Heart left ventricle (tissue), 16 donors: ENCODE data around the gene GPX2. TPM values are rescaled to one million over a fixed set of nuclear protein-coding genes. Genes with fewer than 3 reads are reported as not detected.

Experiments used
- ATAC-seq, 4 donors: fragments of 200-7000 bp; cut with Tn5 transposase; one replicate each; pipeline ENCODE4 v1.9.1; 2020 to 2022; ENCODE audit warnings: moderate library complexity in 4 of 4, mild to moderate bottlenecking in 3 of 4, moderate number of reproducible peaks in 1 of 4
- DNase-seq, 5 donors: peaks; one replicate each; pipeline ENCODE4 v3.0.0-alpha.2; 2020
- H3K27ac ChIP-seq, 12 donors: fragments of 200-600 bp; sonication (generic) in 4 of 12; one replicate each; pipeline versions ENCODE4 v1.5.0 to v1.8.0; 2016 to 2022; ENCODE audit warnings: mild to moderate bottlenecking in 2 of 12
- H3K27me3 ChIP-seq, 9 donors: fragments of 200-600 bp; sonication (generic) in 2 of 9; one replicate each; pipeline versions ENCODE4 v1.5.1 to v1.8.0; 2016 to 2022; ENCODE audit warnings: mild to moderate bottlenecking in 3 of 9
- H3K36me3 ChIP-seq, 9 donors: fragments of 200-600 bp; sonication (generic) in 2 of 9; one replicate each; pipeline versions ENCODE4 v1.5.0 to v1.8.0; 2018 to 2022; ENCODE audit warnings: mild to moderate bottlenecking in 2 of 9
- H3K4me1 ChIP-seq, 12 donors: fragments of 200-600 bp; sonication (generic) in 4 of 12; one replicate each; pipeline versions ENCODE4 v1.5.0 to v1.8.0; 2016 to 2022; ENCODE audit warnings: mild to moderate bottlenecking in 3 of 12
- H3K4me3 ChIP-seq, 12 donors: fragments of 200-600 bp; sonication (generic) in 4 of 12; one replicate each; pipeline versions ENCODE4 v1.5.0 to v1.8.0; 2017 to 2022; ENCODE audit warnings: mild to moderate bottlenecking in 9 of 12, moderate library complexity in 4 of 12
- H3K9me3 ChIP-seq, 12 donors: fragments of 200-600 bp; sonication (generic) in 4 of 12; one replicate each; pipeline versions ENCODE4 v1.5.0 to v1.8.0; 2016 to 2022; ENCODE audit warnings: mild to moderate bottlenecking in 1 of 12
- CTCF ChIP-seq, 12 donors: fragments of 200-600 bp; sonication (generic) in 4 of 12; IDR thresholded peaks; one replicate each; pipeline versions ENCODE4 v1.5.0 to v1.8.0; 2018 to 2022; ENCODE audit warnings: antibody characterized with exemption in 12 of 12, mild to moderate bottlenecking in 5 of 12
- POLR2A ChIP-seq, 2 donors: fragments of 450-650 bp; IDR thresholded peaks; one replicate each; pipeline ENCODE4 v1.6.1; 2017; ENCODE audit warnings: antibody characterized with exemption in 2 of 2, mild to moderate bottlenecking in 2 of 2, moderate library complexity in 2 of 2
- WGBS, 4 donors: extraction: QIAGEN DNeasy Blood & Tissue Kit in 2 of 4; methylation state at CpG; one replicate each; pipeline versions ENCODE4 v1.1.5 to v1.1.7; 2013 to 2018; 5-methylcytosine and 5-hydroxymethylcytosine counted together
- intact Hi-C, 10 donors: fragments of 100-400 bp; cut with DNase I; formaldehyde crosslinking; loops; one replicate each; pipeline versions ENCODE4 v1.11.1 to v1.14.2; 2022
- polyA plus RNA-seq, 2 donors: library from polyadenylated mRNA; stranded (reverse); fragments of 200-250 nt; gene quantifications; one replicate each; pipeline ENCODE4 v1.2.3, GENCODE V29; 2013
- total RNA-seq, 9 donors: library from RNA; depleted of rRNA in 2 of 9; stranded (reverse); fragments of >200 nt in 2 of 9; fragmentation: NEBNext Ultra II Directional in 3 of 9; extraction: Animal tissue kit (Norgen Biotek cat#: 25700) in 3 of 9; gene quantifications; one replicate each; pipeline versions ENCODE4 v1.1.0 to v1.2.4, GENCODE V29; 2016 to 2023
- donor health status: ischemic (EF 13 %, LVEDD 7.1; RV severe dilation, severe dysfunction).
- donor health status: healthy with polysubstance abuse.
- donor health status: DM: no; HTN: yes; CAD: no.
- donor health status: DM: no; HTN: no; CAD: no.
- donor health status: ischemic (EF 25% LVEDD 6.9; RV normal size, moderate dysfunction).
- donor health status: ischemic (EF 25% LVEDD 5.7; RV mildly dilated, moderate dysfunction).
- donor health status: healthy.
- donor health status: DM: yes; HTN: yes; CAD: no.
- donor health status: ischemic (EF 35%, LVEDD 5.7; RV mildly dilated, moderate dysfunction).
- donor health status: nonischemic (EF 11% LVEDD 7.7; RV severe dilation, severe dysfunction).
- donor health status: DM: yes; HTN: yes; CAD: no.
- donor health status: PGD.
- donor health status: ischemic (EF 29% LVEDD 5.4; RV normal size, mild dysfunction).
- donor health status: nonischemic (EF 23%, LVEDD 6.1; RV moderate dilation, normal function).

The GPX2 gene
- total and polyA plus RNA-seq, 11 donors: 0.26 TPM; not detected in 10

- WGBS, 4 donors: 0% methylated on average over 34 to 65 of the region's 65 CpGs
- no peaks in the 10 kb centered on the region for H3K9me3 ChIP-seq
Measured at GRCh38 chr14:64986648-64987437, 44.3 kb upstream of the GPX2 start, which contains the start of gene FNTB. Gene FNTB, plus strand, starts transcription at chr14:64986895. Its CDS starts 59 bp downstream, at chr14:64986954.

GRCh38 chr14:64983439-64984310, 41.1 kb upstream of the GPX2 start:
- no peaks in the 10 kb centered on the region for H3K36me3 ChIP-seq
- intact Hi-C loops: loop anchor here in 8 of 10 donors (1.0 to 10.0 kb wide), 10 partner anchors 69 to 841 kb away; partner anchors contain the start of gene CHURC1 (in 4 of the 8)
- ATAC-seq (no peak), DNase-seq (no peak)
- peaks cover 0 to 25% (median 14%) of the 10 kb centered on the region in 12 donors for H3K4me1 ChIP-seq
- no peak overlapping the region for H3K27ac ChIP-seq
- no peaks in the 10 kb centered on the region for H3K27me3 ChIP-seq
- no peaks in the 10 kb centered on the region for H3K9me3 ChIP-seq
- TF ChIP-seq POLR2A (IDR thresholded peaks at IDR 0.05): no peak
- TF ChIP-seq CTCF (IDR thresholded peaks at IDR 0.05): peak; percentile 52 to 86 (median 66)
- H3K4me3 ChIP-seq: peak overlapping the region in 4 of 12 donors; percentile 0 to 41 (median 15)
- 6 to 9% (median 7%) methylated on average over 15 of the region's 15 CpGs for WGBS, 4 donors

More at GRCh38 chr14:64986648-64987437, 44.3 kb upstream of the GPX2 start, which contains the start of gene FNTB:
- DNase-seq (peak; percentile 95 to 98 (median 98)), ATAC-seq (peak; percentile 98 to 99 (median 99))
- TF ChIP-seq POLR2A (IDR thresholded peaks at IDR 0.05) (peak in 1 of 2 donors; percentile 53), CTCF (IDR thresholded peaks at IDR 0.05) (peak; percentile 56 to 97 (median 80))
- H3K4me3 ChIP-seq: peak within 1 kb of the TSS; percentile 66 to 93 (median 80)
- no peaks in the 10 kb centered on the region for H3K27me3 ChIP-seq
- peak within 1 kb of the TSS; percentile 60 to 94 (median 87) for H3K27ac ChIP-seq
- intact Hi-C loops: loop anchor here in 8 of 10 donors (2.0 to 10.0 kb wide), 11 partner anchors 35 to 838 kb away; partner anchors contain the start of genes CHURC1 (in 4 of the 8), FUT8 (in 2 of the 8) and MAX (in 2 of the 8)
- peaks cover 0 to 41% (median 14%) of the 10 kb centered on the region in 12 donors for H3K4me1 ChIP-seq
- no peaks in the 10 kb centered on the region for H3K36me3 ChIP-seq

GRCh38 chr14:64979336-64980074, 37.0 kb upstream of the GPX2 start:
- DNase-seq (no peak), ATAC-seq (no peak)
- intact Hi-C loops: loop anchor here in 8 of 10 donors (5.0 to 10.0 kb wide), 8 partner anchors 65 to 845 kb away; partner anchors contain the start of gene CHURC1 (in 4 of the 8)
- peaks cover 0 to 8% (median 0%) of the 10 kb centered on the region in 12 donors for H3K4me1 ChIP-seq
- WGBS, 4 donors: 74 to 90% (median 80%) methylated on average over 5 of the region's 5 CpGs
- no peaks in the 10 kb centered on the region for H3K36me3 ChIP-seq
- no peak overlapping the region for H3K27ac ChIP-seq
- TF ChIP-seq POLR2A (IDR thresholded peaks at IDR 0.05): no peak
- TF ChIP-seq CTCF (IDR thresholded peaks at IDR 0.05): no peak
- no peaks in the 10 kb centered on the region for H3K27me3 ChIP-seq
- no peak overlapping the region for H3K4me3 ChIP-seq
- H3K9me3 ChIP-seq: no peaks in the 10 kb centered on the region
